Measurements from ENCODE around the gene FGF21. TPM values are rescaled to one million over a fixed set of nuclear protein-coding genes. Genes with fewer than 3 reads are reported as not detected.

FGF21 gene
- total RNA-seq: not detected
- polyA plus RNA-seq: not detected
- long read RNA-seq, donor 1: 0 reads
- long read RNA-seq, donor 2: 0 reads
- long read RNA-seq, donor 3: 0 reads

DNA sequence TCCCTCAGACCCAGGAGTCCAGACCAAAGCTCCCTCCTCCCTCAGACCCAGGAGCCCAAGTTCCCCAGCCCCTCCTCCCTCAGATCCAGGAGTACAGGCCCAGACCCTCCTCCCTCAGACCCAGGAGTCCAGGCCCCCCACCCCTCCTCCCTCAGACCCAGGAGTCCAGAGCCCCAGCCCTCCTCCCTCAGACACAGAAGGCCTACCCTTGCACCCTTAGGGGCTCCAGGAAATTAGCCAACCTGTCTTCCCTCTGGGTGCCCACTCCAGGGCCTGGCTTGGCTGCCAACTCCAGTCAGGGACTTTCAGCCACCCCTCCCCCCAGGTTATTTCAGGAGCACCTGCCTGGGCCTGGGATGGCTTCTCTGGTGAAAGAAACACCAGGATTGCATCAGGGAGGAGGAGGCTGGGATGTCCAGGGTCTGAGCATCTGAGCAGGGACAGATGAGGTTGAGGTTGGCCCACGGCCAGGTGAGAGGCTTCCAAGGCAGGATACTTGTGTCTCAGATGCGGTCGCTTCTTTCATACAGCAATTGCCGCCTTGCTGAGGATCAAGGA lies at the start of gene FGF21:
TSS of gene FGF21 (plus strand) at position 441 of the 558 bp plus-strand sequence. CDS start 713 bp downstream, outside the sequence.
- ATAC-seq (no peak), DNase-seq (peak in 2 of 5 donors; percentile 29 to 39)
- Histone ChIP-seq H3K36me3 (peaks cover 0 to 4% (median 0%) of the 10 kb centered on the region in 9 donors), H3K9me3 (no peaks in the 10 kb centered on the region), H3K27me3 (peaks cover 0 to 28% (median 6%) of the 10 kb centered on the region in 9 donors), H3K27ac (peak within 1 kb of the TSS in 1 of 12 donors; percentile 83), H3K4me1 (peaks cover 0 to 27% (median 18%) of the 10 kb centered on the region in 12 donors), H3K4me3 (no peak within 1 kb of the TSS)
- intact Hi-C loops (cut with DNase I): no loop called here
- TF ChIP-seq, protein P1, sequence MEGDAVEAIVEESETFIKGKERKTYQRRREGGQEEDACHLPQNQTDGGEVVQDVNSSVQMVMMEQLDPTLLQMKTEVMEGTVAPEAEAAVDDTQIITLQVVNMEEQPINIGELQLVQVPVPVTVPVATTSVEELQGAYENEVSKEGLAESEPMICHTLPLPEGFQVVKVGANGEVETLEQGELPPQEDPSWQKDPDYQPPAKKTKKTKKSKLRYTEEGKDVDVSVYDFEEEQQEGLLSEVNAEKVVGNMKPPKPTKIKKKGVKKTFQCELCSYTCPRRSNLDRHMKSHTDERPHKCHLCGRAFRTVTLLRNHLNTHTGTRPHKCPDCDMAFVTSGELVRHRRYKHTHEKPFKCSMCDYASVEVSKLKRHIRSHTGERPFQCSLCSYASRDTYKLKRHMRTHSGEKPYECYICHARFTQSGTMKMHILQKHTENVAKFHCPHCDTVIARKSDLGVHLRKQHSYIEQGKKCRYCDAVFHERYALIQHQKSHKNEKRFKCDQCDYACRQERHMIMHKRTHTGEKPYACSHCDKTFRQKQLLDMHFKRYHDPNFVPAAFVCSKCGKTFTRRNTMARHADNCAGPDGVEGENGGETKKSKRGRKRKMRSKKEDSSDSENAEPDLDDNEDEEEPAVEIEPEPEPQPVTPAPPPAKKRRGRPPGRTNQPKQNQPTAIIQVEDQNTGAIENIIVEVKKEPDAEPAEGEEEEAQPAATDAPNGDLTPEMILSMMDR (IDR thresholded peaks at IDR 0.05): no peak
- TF ChIP-seq POLR2A (IDR thresholded peaks at IDR 0.05): no peak
- WGBS, 4 donors: 77 to 95% (median 85%) methylated on average over 3 to 4 of the region's 4 CpGs

GRCh38 chr19:48708471-48708870 lies 46.9 kb upstream of the FGF21 start:
- ATAC-seq (no peak), DNase-seq (no peak)
- TF ChIP-seq POLR2A (IDR thresholded peaks at IDR 0.05): no peak
- TF ChIP-seq, protein P1 (IDR thresholded peaks at IDR 0.05): no peak
- H3K4me3 ChIP-seq: no peak overlapping the region
- H3K27me3 ChIP-seq: no peaks in the 10 kb centered on the region
- peaks cover 0 to 5% (median 0%) of the 10 kb centered on the region in 12 donors for H3K9me3 ChIP-seq
- H3K27ac ChIP-seq: no peak overlapping the region
- H3K36me3 ChIP-seq: peaks cover 0 to 4% (median 0%) of the 10 kb centered on the region in 9 donors
- H3K4me1 ChIP-seq: peaks cover 0 to 9% (median 6%) of the 10 kb centered on the region in 12 donors
- WGBS, 4 donors: 55 to 63% (median 59%) methylated on average over 11 of the region's 11 CpGs
- intact Hi-C loops (cut with DNase I): no loop called here

DNA sequence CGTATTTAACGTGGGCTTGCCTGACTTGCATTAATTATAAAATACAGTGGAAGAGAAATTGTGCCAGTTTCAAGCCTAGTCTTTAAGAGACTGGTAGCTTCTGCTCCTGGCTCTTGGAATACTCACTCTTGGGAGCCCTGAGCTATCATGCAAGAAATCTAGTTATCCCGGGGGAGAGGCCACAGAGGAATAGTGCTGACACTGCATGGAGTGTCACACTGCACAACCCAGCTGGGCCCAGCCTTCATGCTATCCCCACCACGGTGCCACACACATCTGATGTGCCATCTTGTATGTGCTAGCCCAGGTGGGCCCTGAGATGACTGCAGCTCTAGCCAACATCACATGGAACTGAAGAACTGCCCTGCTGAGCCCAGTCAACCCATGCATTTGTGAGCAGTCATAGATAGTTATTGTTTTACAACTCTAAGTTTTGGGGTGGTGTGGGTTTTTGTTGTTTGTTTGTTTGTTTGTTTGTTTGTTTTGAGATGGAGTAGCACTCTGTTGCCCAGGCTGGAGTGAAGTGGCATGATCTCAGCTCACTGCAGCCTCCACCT lies 44.1 kb upstream of the FGF21 start:
- Histone ChIP-seq H3K36me3 (peaks cover 0 to 4% (median 0%) of the 10 kb centered on the region in 9 donors), H3K27ac (no peak overlapping the region), H3K9me3 (peaks cover 0 to 5% (median 0%) of the 10 kb centered on the region in 12 donors), H3K27me3 (no peaks in the 10 kb centered on the region), H3K4me3 (no peak overlapping the region), H3K4me1 (peaks cover 0 to 30% (median 16%) of the 10 kb centered on the region in 12 donors)
- no peak for ATAC-seq
- DNase-seq: no peak
- TF ChIP-seq, protein P1 (IDR thresholded peaks at IDR 0.05): no peak
- TF ChIP-seq POLR2A (IDR thresholded peaks at IDR 0.05): no peak
- intact Hi-C loops (cut with DNase I): loop anchor here in 7 of 10 donors (5.0 to 10.0 kb wide), 2 partner anchors 34 to 66 kb away; partner anchors contain the start of gene CA11 (in 1 of the 7)
- WGBS, 4 donors: 76 to 93% (median 91%) methylated on average over 4 of the region's 4 CpGs
